CD8-positive, alpha-beta memory T cell (primary cell): Measurements from ENCODE around the gene TSPEAR. TPM values are rescaled to one million over a fixed set of nuclear protein-coding genes. Genes with fewer than 3 reads are reported as not detected.

Source experiments
- CTCF ChIA-PET: fragments of 350-600 bp; sonication (Branson Sonifier 250); formaldehyde crosslinking; loops from one replicate; lab custom pipeline; 2021; ENCODE audit warnings: antibody characterized with exemption; lab: Charles Lee
- POLR2A ChIA-PET: fragments of 350-600 bp; sonication (Branson Sonifier 250); formaldehyde crosslinking; loops from one replicate; lab custom pipeline; 2021; ENCODE audit warnings: antibody characterized with exemption; lab: Charles Lee
- DNase-seq, 5 donors: peaks; one replicate each; pipeline versions ENCODE4 v3.0.0 to v3.0.0-alpha.2; 2020 to 2022; ENCODE audit warnings: mixed read lengths in 1 of 5
- H3K27ac ChIP-seq: one replicate; pipeline ENCODE4 v1.7.0; 2013; ENCODE audit warnings: low read depth, mild to moderate bottlenecking, low read length, moderate library complexity
- H3K27me3 ChIP-seq: 2 replicates; pipeline ENCODE4 v1.7.0; 2013; ENCODE audit warnings: low read length, mild to moderate bottlenecking; ENCODE audit not compliant: insufficient read depth, poor library complexity, severe bottlenecking
- H3K36me3 ChIP-seq: 2 replicates; pipeline ENCODE4 v1.7.0; 2013; ENCODE audit warnings: mild to moderate bottlenecking, low read length, moderate library complexity; ENCODE audit not compliant: insufficient read depth
- H3K4me1 ChIP-seq: 2 replicates; pipeline ENCODE4 v1.7.0; 2013; ENCODE audit warnings: mild to moderate bottlenecking, low read length, moderate library complexity; ENCODE audit not compliant: insufficient read depth
- H3K4me3 ChIP-seq: 2 replicates; pipeline ENCODE4 v1.7.0; 2013; ENCODE audit warnings: mild to moderate bottlenecking, low read length
- H3K9me3 ChIP-seq: 2 replicates; pipeline ENCODE4 v1.7.0; 2013; ENCODE audit warnings: mild to moderate bottlenecking, low read length
- H3K27ac Mint-ChIP-seq, 8 donors: one replicate each; pipeline ENCODE4 v1.8.0; 2020 to 2021; ENCODE audit warnings: mixed read lengths in 8 of 8, mild to moderate bottlenecking in 6 of 8, inconsistent platforms in 3 of 8, moderate library complexity in 3 of 8
- H3K27me3 Mint-ChIP-seq, 2 donors: one replicate each; pipeline ENCODE4 v1.8.0; 2020 to 2021; ENCODE audit warnings: mixed read lengths in 2 of 2, mild to moderate bottlenecking in 1 of 2, moderate library complexity in 1 of 2
- H3K36me3 Mint-ChIP-seq, 3 donors: one replicate each; pipeline ENCODE4 v1.8.0; 2020 to 2021; ENCODE audit warnings: mixed read lengths in 3 of 3, inconsistent platforms in 1 of 3, mild to moderate bottlenecking in 1 of 3
- H3K4me1 Mint-ChIP-seq, 3 donors: one replicate each; pipeline ENCODE4 v1.8.0; 2020 to 2021; ENCODE audit warnings: mixed read lengths in 3 of 3, inconsistent platforms in 1 of 3, mild to moderate bottlenecking in 1 of 3
- H3K4me3 Mint-ChIP-seq, 7 donors: one replicate each; pipeline ENCODE4 v1.8.0; 2020 to 2021; ENCODE audit warnings: mixed read lengths in 7 of 7, mild to moderate bottlenecking in 6 of 7, moderate library complexity in 4 of 7, inconsistent platforms in 2 of 7
- H3K9me3 Mint-ChIP-seq, 5 donors: one replicate each; pipeline ENCODE4 v1.8.0; 2020 to 2022; ENCODE audit warnings: mixed read lengths in 5 of 5, mild to moderate bottlenecking in 3 of 5, moderate library complexity in 2 of 5, inconsistent platforms in 1 of 5
- polyA plus RNA-seq: library from polyadenylated mRNA; unstranded; fragments of 300-500 nt; fragmentation: Illumina TruSeq; gene quantifications from one replicate; pipeline ENCODE4 v1.2.3, GENCODE V29; 2021
- total RNA-seq, 2 experiments: library from RNA; stranded (reverse); gene quantifications; one replicate each; pipeline ENCODE4 v1.2.3, GENCODE V29; 2021

The TSPEAR gene
- total and polyA plus RNA-seq, 3 experiments from 2014 or later, result 0.05 TPM; not detected in 2

DNA sequence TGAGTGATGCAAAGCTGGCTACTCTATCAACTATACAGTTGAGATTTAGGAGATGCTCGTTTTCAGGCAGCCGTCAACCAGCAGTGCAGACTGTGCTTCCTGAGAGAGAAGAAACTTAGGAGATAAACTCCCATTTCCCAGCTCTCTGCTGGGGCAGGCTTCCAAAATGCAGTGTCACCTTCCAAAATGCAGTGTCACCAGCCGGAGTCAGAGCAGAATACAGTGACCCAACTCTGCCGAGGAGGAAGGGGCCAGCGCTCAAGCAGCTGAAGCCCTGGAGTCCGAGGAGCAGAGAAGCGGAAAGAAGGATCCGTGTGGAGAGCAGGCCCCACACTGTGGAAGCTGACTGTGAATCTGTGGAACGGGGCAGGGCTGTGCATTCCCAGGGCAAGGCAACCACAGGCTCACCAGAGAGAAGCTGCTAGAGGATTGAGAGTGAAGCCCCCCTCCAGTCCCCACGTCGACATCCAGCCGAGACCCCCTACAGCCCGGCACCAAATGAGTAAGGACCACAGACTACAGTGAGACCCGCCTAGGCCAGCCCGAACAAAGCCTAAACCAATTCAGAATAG is 28.7 kb downstream of the TSPEAR start:
- ChIA-PET POLR2A (interaction anchor here (0.6 kb wide), 1 partner anchor 35 kb away, joined by 3 read pairs; no protein-coding TSS in a partner anchor), CTCF (interaction anchor here (1.3 to 1.4 kb wide), 2 partner anchors 25 to 111 kb away, joined by 3 read pairs; partner anchors contain the start of gene KRTAP12-3)
- H3K9me3 Mint-ChIP-seq, result no peaks in the 10 kb centered on the region
- no peaks in the 10 kb centered on the region for H3K27me3 ChIP-seq
- no peak for DNase-seq
- H3K4me3 ChIP-seq, result no peak overlapping the region
- no peak overlapping the region for H3K27ac Mint-ChIP-seq
- no peak overlapping the region for H3K27ac ChIP-seq
- H3K36me3 ChIP-seq, result no peaks in the 10 kb centered on the region
- H3K4me1 Mint-ChIP-seq, result peaks cover 6 to 7% (median 6%) of the 10 kb centered on the region in 3 donors
- H3K27me3 Mint-ChIP-seq, result peaks cover 4 to 22% of the 10 kb centered on the region in 2 donors
- no peaks in the 10 kb centered on the region for H3K4me1 ChIP-seq
- no peaks in the 10 kb centered on the region for H3K9me3 ChIP-seq
- no peak overlapping the region for H3K4me3 Mint-ChIP-seq
- peaks cover 0 to 4% (median 0%) of the 10 kb centered on the region in 3 donors for H3K36me3 Mint-ChIP-seq

DNA sequence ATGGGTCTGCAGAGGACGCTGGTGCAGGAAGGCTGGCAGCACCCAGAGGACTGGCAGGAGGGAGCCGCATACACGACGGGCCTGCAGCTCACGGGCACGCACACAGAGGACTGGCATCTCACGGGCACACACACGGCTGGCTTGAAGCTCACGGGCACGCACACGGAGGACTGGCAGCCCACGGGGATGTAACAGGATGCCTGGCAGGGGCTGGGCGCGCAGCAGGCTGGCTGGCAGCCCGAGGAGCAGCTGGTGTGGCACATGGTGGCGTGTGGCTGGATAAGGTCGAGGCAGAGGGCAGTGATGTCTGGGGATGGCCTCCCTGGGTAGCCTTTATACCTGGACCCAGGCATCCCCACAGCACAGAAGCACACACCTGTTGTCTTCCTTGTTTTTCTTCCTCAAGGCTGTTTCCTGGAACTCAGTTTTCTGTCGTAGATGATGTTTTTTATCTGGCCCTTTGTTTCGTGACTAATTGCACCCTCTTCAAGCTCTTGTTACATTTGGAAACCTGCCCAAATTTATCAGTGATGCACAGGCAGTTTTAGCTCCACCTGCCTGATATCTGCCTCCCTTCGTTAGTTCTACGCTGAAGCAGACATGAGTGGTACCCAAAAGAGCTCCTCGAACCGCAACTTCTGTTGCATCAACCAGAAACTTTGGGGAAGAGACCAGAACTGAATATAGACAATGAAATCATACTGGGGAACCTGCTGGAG is 29.4 kb downstream of the TSPEAR start, which contains the start of gene KRTAP12-1:
Gene KRTAP12-1 (minus strand): TSS at position 303 of the 719 bp plus-strand sequence. CDS start 40 bp downstream, at position 263.
- H3K4me3 Mint-ChIP-seq, result no peak within 1 kb of the TSS
- Histone ChIP-seq H3K4me1 (no peaks in the 10 kb centered on the region), H3K27me3 (no peaks in the 10 kb centered on the region), H3K4me3 (no peak within 1 kb of the TSS), H3K9me3 (no peaks in the 10 kb centered on the region), H3K27ac (no peak within 1 kb of the TSS), H3K36me3 (no peaks in the 10 kb centered on the region)
- H3K9me3 Mint-ChIP-seq, result no peaks in the 10 kb centered on the region
- peaks cover 6 to 7% (median 6%) of the 10 kb centered on the region in 3 donors for H3K4me1 Mint-ChIP-seq
- H3K27me3 Mint-ChIP-seq, result peaks cover 1 to 16% of the 10 kb centered on the region in 2 donors
- H3K27ac Mint-ChIP-seq, result no peak within 1 kb of the TSS
- ChIA-PET POLR2A (interaction anchor here (0.6 kb wide), 1 partner anchor 35 kb away, joined by 3 read pairs; no protein-coding TSS in a partner anchor), CTCF (interaction anchor here (1.3 to 1.4 kb wide), 2 partner anchors 24 to 111 kb away, joined by 3 read pairs; partner anchors contain the start of gene KRTAP12-3)
- no peak for DNase-seq
- peaks cover 0 to 4% (median 0%) of the 10 kb centered on the region in 3 donors for H3K36me3 Mint-ChIP-seq

DNA sequence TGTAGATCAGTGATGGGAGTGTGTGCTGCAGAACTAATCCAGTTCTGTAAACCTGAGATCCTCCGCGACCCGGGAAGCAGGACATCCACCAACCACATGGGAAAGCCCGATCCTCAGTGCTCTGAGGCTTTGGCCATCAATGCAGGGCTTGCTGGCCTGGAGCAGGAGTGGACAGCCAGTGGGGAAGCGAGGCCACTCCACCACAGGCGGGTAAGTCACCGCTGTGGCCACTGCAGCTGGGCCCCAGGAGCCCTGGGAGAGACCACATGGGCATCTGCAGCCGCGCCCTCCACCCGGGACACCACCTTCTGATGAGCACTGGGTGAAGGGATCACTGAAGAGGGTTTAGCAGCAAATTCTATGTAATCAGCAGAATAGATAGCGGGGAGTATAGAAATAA is 30.2 kb downstream of the TSPEAR start:
- H3K36me3 Mint-ChIP-seq, result peaks cover 0 to 4% (median 0%) of the 10 kb centered on the region in 3 donors
- ChIA-PET CTCF (no interaction called here), POLR2A (no interaction called here)
- no peaks in the 10 kb centered on the region for H3K27me3 ChIP-seq
- peaks cover 3 to 7% (median 4%) of the 10 kb centered on the region in 3 donors for H3K4me1 Mint-ChIP-seq
- H3K9me3 Mint-ChIP-seq, result no peaks in the 10 kb centered on the region
- no peaks in the 10 kb centered on the region for H3K9me3 ChIP-seq
- no peak for DNase-seq
- no peaks in the 10 kb centered on the region for H3K36me3 ChIP-seq
- H3K4me3 Mint-ChIP-seq, result no peak overlapping the region
- H3K27ac ChIP-seq, result no peak overlapping the region
- peaks cover 1 to 11% of the 10 kb centered on the region in 2 donors for H3K27me3 Mint-ChIP-seq
- no peak overlapping the region for H3K4me3 ChIP-seq
- no peaks in the 10 kb centered on the region for H3K4me1 ChIP-seq
- H3K27ac Mint-ChIP-seq, result no peak overlapping the region

DNA sequence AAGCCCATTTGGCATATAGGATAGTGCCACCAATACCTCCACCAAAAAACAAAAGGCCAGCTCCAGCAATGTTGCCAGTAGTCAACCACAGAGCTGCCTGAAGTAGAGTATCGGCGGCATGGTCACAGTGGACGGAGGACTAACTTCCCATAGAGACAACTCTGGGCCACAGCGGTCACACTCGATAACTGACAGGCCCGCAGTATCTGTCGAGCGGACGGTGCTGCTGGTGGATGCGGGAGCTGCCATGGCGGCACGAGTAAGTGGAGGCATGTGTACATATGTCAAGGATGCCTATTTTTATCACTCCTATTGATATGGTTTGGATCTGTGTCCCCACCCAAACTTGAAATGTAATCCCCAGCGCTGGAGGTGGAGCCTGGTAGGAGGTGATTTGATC is 33.5 kb downstream of the TSPEAR start:
- no peak overlapping the region for H3K4me3 ChIP-seq
- Mint-ChIP-seq H3K4me1 (peaks cover 0 to 1% (median 0%) of the 10 kb centered on the region in 3 donors), H3K4me3 (no peak overlapping the region), H3K36me3 (peaks cover 0 to 28% (median 1%) of the 10 kb centered on the region in 3 donors), H3K27ac (no peak overlapping the region), H3K9me3 (peaks cover 5 to 15% (median 12%) of the 10 kb centered on the region in 5 donors), H3K27me3 (peaks cover 1 to 4% of the 10 kb centered on the region in 2 donors)
- H3K9me3 ChIP-seq, result no peaks in the 10 kb centered on the region
- H3K36me3 ChIP-seq, result no peaks in the 10 kb centered on the region
- ChIA-PET POLR2A (no interaction called here), CTCF (no interaction called here)
- no peak overlapping the region for H3K27ac ChIP-seq
- H3K27me3 ChIP-seq, result no peaks in the 10 kb centered on the region
- no peaks in the 10 kb centered on the region for H3K4me1 ChIP-seq
- DNase-seq, result no peak

DNA sequence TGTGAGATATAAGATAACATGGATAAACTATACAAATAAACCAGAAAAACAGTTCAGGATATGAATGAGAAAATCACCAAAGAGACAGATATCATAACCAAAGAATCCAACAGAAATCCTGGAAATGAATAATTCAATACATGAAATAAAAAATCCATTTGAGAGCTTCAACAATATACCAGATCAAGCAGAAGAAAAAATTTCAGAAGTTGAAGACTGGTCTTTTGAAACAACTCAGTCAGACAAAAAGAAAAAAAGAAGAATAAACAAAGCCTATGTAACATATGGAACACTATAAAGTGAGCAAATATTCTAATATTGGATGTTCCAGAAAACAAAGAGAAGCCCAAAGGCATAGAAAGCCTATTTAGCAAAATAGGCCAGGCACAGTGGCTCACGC is 39.5 kb downstream of the TSPEAR start:
- Mint-ChIP-seq H3K27ac (no peak overlapping the region), H3K36me3 (peaks cover 0 to 39% (median 3%) of the 10 kb centered on the region in 3 donors), H3K4me3 (no peak overlapping the region), H3K27me3 (peaks cover 1 to 6% of the 10 kb centered on the region in 2 donors), H3K4me1 (peaks cover 0 to 1% (median 0%) of the 10 kb centered on the region in 3 donors), H3K9me3 (peaks cover 14 to 35% (median 29%) of the 10 kb centered on the region in 5 donors)
- H3K4me1 ChIP-seq, result no peaks in the 10 kb centered on the region
- H3K27ac ChIP-seq, result no peak overlapping the region
- DNase-seq, result no peak
- no peaks in the 10 kb centered on the region for H3K36me3 ChIP-seq
- H3K4me3 ChIP-seq, result no peak overlapping the region
- no peaks in the 10 kb centered on the region for H3K27me3 ChIP-seq
- ChIA-PET CTCF (no interaction called here), POLR2A (no interaction called here)
- H3K9me3 ChIP-seq, result no peaks in the 10 kb centered on the region

DNA sequence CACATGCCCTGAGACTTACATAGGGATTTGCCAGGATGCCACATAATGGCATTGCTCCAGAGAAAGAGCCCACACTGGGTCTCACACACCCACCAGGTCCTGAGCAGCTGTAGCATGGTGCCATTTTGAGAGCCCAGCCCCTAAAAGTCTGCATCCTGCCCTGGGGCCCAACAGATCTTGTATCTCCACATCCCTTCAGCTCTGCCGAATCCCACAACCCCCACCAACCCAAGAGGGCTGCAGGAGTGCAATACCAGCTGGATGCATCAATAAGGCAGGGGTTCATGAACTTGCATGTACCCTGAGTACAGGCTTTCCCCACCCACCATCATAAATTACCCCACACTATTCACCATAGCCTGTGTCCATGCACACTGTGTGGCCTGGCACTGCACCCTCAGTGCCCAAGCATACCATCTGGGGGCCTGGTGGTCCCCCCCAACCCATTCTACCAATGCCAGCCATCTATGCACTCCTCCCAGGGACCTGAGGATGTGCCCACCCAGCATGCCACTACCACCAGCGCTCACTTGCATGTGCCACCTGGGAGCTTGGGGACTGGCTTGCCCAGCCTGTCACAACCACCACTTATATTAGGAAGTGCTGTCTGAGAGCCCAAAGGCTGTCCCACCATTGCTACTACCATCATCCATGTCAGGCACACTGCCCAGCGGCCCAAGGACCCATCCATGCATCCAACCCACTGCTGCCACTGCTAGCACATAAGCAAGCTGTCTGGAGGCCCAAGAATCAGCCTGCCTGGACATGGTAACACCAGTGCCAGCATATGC is 40.5 kb downstream of the TSPEAR start:
- POLR2A ChIA-PET, result no interaction called here
- peaks cover 14 to 35% (median 29%) of the 10 kb centered on the region in 5 donors for H3K9me3 Mint-ChIP-seq
- CTCF ChIA-PET, result no interaction called here

DNA sequence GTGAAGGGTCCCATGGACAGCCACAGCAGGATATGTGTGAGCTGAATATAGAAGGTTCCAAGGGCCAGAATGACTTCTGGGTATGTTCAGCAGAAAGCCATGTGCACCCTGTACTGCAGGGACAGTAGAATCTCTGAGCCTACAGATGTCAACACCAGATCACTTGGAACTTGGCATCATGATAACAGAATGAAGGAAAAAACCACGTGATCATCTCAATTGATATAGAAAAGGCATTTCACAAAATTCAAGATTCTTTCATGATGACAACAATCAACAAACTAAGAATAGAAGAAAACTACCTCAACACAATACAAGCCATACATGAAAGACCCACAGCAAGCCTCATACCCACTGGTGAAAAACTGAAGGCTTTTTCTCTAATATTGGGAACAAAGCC is 43.8 kb downstream of the TSPEAR start:
- H3K36me3 Mint-ChIP-seq, result peaks cover 0 to 21% (median under 1%) of the 10 kb centered on the region in 3 donors
- H3K4me3 Mint-ChIP-seq, result no peak overlapping the region
- H3K9me3 Mint-ChIP-seq, result peaks cover 6 to 27% (median 16%) of the 10 kb centered on the region in 5 donors
- H3K27me3 Mint-ChIP-seq, result peaks cover 4 to 6% of the 10 kb centered on the region in 2 donors
- Histone ChIP-seq H3K27ac (no peak overlapping the region), H3K9me3 (no peaks in the 10 kb centered on the region), H3K36me3 (no peaks in the 10 kb centered on the region), H3K4me3 (no peak overlapping the region), H3K4me1 (no peaks in the 10 kb centered on the region), H3K27me3 (no peaks in the 10 kb centered on the region)
- H3K4me1 Mint-ChIP-seq, result no peaks in the 10 kb centered on the region
- DNase-seq, result no peak
- CTCF ChIA-PET, result no interaction called here
- POLR2A ChIA-PET, result interaction anchor here (0.7 kb wide), 1 partner anchor 30 kb away, joined by 5 read pairs; no protein-coding TSS in a partner anchor
- no peak overlapping the region for H3K27ac Mint-ChIP-seq

More for the DNA sequence above, 40.5 kb downstream of the TSPEAR start:
- Histone ChIP-seq H3K27ac (no peak overlapping the region), H3K4me3 (no peak overlapping the region), H3K36me3 (no peaks in the 10 kb centered on the region), H3K4me1 (no peaks in the 10 kb centered on the region), H3K27me3 (no peaks in the 10 kb centered on the region), H3K9me3 (no peaks in the 10 kb centered on the region)
- H3K4me3 Mint-ChIP-seq, result no peak overlapping the region
- peaks cover 4 to 6% of the 10 kb centered on the region in 2 donors for H3K27me3 Mint-ChIP-seq
- no peak for DNase-seq
- H3K27ac Mint-ChIP-seq, result peak overlapping the region in 1 of 8 donors; percentile 54
- H3K4me1 Mint-ChIP-seq, result peaks cover 0 to 1% (median 0%) of the 10 kb centered on the region in 3 donors
- H3K36me3 Mint-ChIP-seq, result peaks cover 0 to 38% (median 3%) of the 10 kb centered on the region in 3 donors
